Activated T-cell treated with anti-CD3 and anti-CD28 coated beads, Interleukin-2, amount 50 U/mL, for 72 hours (primary cell): Measurements from ENCODE around the gene OR1L1. TPM values are rescaled to one million over a fixed set of nuclear protein-coding genes. Genes with fewer than 3 reads are reported as not detected.

Experiments used
- ATAC-seq, 2 donors: fragments of 150-1000 bp; cut with Tn5 transposase; replicated peaks in 1 of 2; 2 replicates each; pipeline ENCODE4 v1.10.0; 2021; ENCODE audit warnings: moderate library complexity in 2 of 2, mild to moderate bottlenecking in 1 of 2
- DNase-seq, 2 donors: peaks; one replicate each; pipeline ENCODE4 v3.0.0; 2021 to 2022; ENCODE audit warnings: mixed read lengths in 1 of 2
- H3K27ac Mint-ChIP-seq: one replicate; pipeline ENCODE4 v1.8.0; 2022; ENCODE audit warnings: mild to moderate bottlenecking, moderate library complexity, mixed read lengths
- H3K27me3 Mint-ChIP-seq: one replicate; pipeline ENCODE4 v1.8.0; 2022; ENCODE audit warnings: low read depth, mixed read lengths
- H3K36me3 Mint-ChIP-seq, 2 donors: one replicate each; pipeline ENCODE4 v1.8.0; 2022; ENCODE audit warnings: mixed read lengths in 2 of 2, mild to moderate bottlenecking in 1 of 2; ENCODE audit not compliant: insufficient read depth in 2 of 2
- H3K4me1 Mint-ChIP-seq: one replicate; pipeline ENCODE4 v1.8.0; 2022; ENCODE audit warnings: low read depth, mixed read lengths
- H3K4me3 Mint-ChIP-seq, 2 donors: one replicate each; pipeline ENCODE4 v1.8.0; 2022; ENCODE audit warnings: mild to moderate bottlenecking in 2 of 2, mixed read lengths in 2 of 2, moderate library complexity in 2 of 2
- H3K9me3 Mint-ChIP-seq, 2 donors: one replicate each; pipeline ENCODE4 v1.8.0; 2022; ENCODE audit warnings: mixed read lengths in 2 of 2
- total RNA-seq, 2 donors: library from RNA; stranded (reverse); gene quantifications; one replicate each; pipeline ENCODE4 v1.2.3, GENCODE V29; 2022

The OR1L1 gene
- not detected for total RNA-seq

DNA sequence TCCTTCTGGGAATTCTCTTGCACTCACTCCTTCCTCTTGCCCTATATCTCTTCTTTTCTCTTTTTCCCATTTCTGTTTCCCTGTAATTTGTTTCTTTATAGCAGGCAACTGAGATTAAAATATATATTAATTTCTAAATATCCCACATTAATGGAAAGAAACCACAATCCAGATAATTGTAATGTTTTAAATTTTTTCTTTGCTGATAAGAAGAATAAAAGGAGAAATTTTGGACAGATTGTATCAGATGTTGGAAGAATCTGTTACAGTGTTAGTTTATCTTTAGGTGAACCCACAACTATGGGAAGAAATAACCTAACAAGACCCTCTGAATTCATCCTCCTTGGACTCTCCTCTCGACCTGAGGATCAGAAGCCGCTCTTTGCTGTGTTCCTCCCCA, at the start of gene OR1L1:
TSS of gene OR1L1 (plus strand) at position 301 of the 400 bp plus-strand sequence. CDS start at position 301, 0 bp downstream.
- no peak within 1 kb of the TSS for H3K27ac Mint-ChIP-seq

GRCh38 chr9:122614362-122614761, 47.2 kb upstream of the OR1L1 start, which contains the start of gene OR1Q1:
TSS of gene OR1Q1 (plus strand) at chr9:122614738. CDS start at chr9:122614738, 0 bp downstream.
- no peaks in the 10 kb centered on the region for H3K36me3 Mint-ChIP-seq
- no peak within 1 kb of the TSS for H3K27ac Mint-ChIP-seq
- peaks cover 0 to 2% of the 10 kb centered on the region in 2 donors for H3K9me3 Mint-ChIP-seq
- H3K4me3 Mint-ChIP-seq, result no peak within 1 kb of the TSS
- no peaks in the 10 kb centered on the region for H3K4me1 Mint-ChIP-seq
- DNase-seq (no peak), ATAC-seq (no peak)
- peaks cover 18% of the 10 kb centered on the region for H3K27me3 Mint-ChIP-seq

More for the DNA sequence above, at the start of gene OR1L1:
- DNase-seq, result no peak
- no peak for ATAC-seq
- Mint-ChIP-seq H3K4me3 (no peak within 1 kb of the TSS), H3K27me3 (peaks cover 11% of the 10 kb centered on the region), H3K36me3 (no peaks in the 10 kb centered on the region), H3K4me1 (no peaks in the 10 kb centered on the region), H3K9me3 (peaks cover 3% of the 10 kb centered on the region in 2 donors)

GRCh38 chr9:122619996-122620395, 41.5 kb upstream of the OR1L1 start:
- DNase-seq (no peak), ATAC-seq (no peak)
- peaks cover 17% of the 10 kb centered on the region for H3K27me3 Mint-ChIP-seq
- no peak overlapping the region for H3K4me3 Mint-ChIP-seq
- no peaks in the 10 kb centered on the region for H3K4me1 Mint-ChIP-seq
- H3K9me3 Mint-ChIP-seq, result peaks cover 0 to 2% of the 10 kb centered on the region in 2 donors
- H3K36me3 Mint-ChIP-seq, result no peaks in the 10 kb centered on the region
- H3K27ac Mint-ChIP-seq, result no peak overlapping the region

- H3K27me3 Mint-ChIP-seq, result peaks cover 7% of the 10 kb centered on the region
- ATAC-seq (no peak), DNase-seq (no peak)
- H3K27ac Mint-ChIP-seq, result no peak overlapping the region
- no peak overlapping the region for H3K4me3 Mint-ChIP-seq
- H3K36me3 Mint-ChIP-seq, result peaks cover 0 to 4% of the 10 kb centered on the region in 2 donors
- no peaks in the 10 kb centered on the region for H3K4me1 Mint-ChIP-seq
- peaks cover 4 to 10% of the 10 kb centered on the region in 2 donors for H3K9me3 Mint-ChIP-seq
Observed at GRCh38 chr9:122642226-122642625, 19.3 kb upstream of the OR1L1 start.

DNA sequence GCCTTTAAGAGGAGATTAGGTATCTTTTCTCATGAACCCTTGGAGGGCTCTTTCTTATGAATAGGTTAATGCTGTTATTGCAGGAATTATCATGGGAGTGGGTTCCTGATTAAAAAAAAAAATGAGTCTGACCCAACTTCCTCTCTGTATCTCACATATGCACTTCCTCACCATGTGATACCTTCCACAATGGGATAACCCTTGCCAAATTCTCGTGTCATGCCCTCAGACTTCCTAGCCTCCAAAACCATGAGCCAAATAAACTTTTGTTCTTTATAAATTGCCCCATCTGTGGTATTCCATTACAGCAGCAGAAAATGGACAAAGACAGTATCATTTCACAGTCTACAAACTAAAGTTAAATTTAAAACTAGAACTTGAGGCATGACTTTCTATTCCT, 5.1 kb upstream of the OR1L1 start:
- DNase-seq, result no peak
- ATAC-seq, result no peak
- H3K27ac Mint-ChIP-seq, result no peak overlapping the region
- no peaks in the 10 kb centered on the region for H3K27me3 Mint-ChIP-seq
- H3K9me3 Mint-ChIP-seq, result no peaks in the 10 kb centered on the region
- H3K4me3 Mint-ChIP-seq, result no peak overlapping the region
- H3K36me3 Mint-ChIP-seq, result no peaks in the 10 kb centered on the region
- H3K4me1 Mint-ChIP-seq, result no peaks in the 10 kb centered on the region

- no peak within 1 kb of the TSS for H3K27ac Mint-ChIP-seq
- ATAC-seq, result no peak
- no peak for DNase-seq
- H3K36me3 Mint-ChIP-seq, result no peaks in the 10 kb centered on the region
- H3K9me3 Mint-ChIP-seq, result no peaks in the 10 kb centered on the region
- no peaks in the 10 kb centered on the region for H3K27me3 Mint-ChIP-seq
- H3K4me1 Mint-ChIP-seq, result no peaks in the 10 kb centered on the region
- H3K4me3 Mint-ChIP-seq, result no peak within 1 kb of the TSS
Observed at GRCh38 chr9:122657527-122657926, 4.0 kb upstream of the OR1L1 start, which contains the start of gene OR1B1. TSS of gene OR1B1 (minus strand) at chr9:122657627.

- Mint-ChIP-seq H3K27me3 (peaks cover 5% of the 10 kb centered on the region), H3K36me3 (no peaks in the 10 kb centered on the region), H3K9me3 (peaks cover 10% of the 10 kb centered on the region in 2 donors), H3K27ac (no peak overlapping the region), H3K4me1 (no peaks in the 10 kb centered on the region), H3K4me3 (no peak overlapping the region)
- ATAC-seq, result no peak
- no peak for DNase-seq
Observed at GRCh38 chr9:122672481-122672880, 11.0 kb downstream of the OR1L1 start.

DNA sequence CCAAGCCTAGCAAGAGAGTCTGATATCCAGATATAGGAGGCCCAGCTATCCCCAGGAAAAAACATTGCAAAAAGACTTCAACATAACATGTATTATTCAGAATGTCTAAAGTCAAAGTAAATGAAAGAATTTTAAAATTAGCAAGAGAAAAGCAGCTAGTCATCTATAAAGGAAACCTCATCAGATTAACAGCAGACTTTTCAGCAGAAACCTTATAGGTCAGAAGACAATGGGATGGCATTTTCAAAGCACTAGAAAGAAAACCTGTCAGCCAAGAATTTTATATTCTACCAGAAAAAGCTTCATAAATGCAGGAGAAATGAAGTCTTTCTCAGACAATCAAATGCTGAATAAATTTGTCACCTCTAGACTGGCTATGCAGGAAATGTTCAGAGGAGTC, 23.3 kb downstream of the OR1L1 start:
- Mint-ChIP-seq H3K9me3 (peaks cover 6 to 11% of the 10 kb centered on the region in 2 donors), H3K27ac (no peak overlapping the region)
- no peak for ATAC-seq

GRCh38 chr9:122695696-122696095, 34.2 kb downstream of the OR1L1 start:
- ATAC-seq, result no peak
- peaks cover 1 to 2% of the 10 kb centered on the region in 2 donors for H3K36me3 Mint-ChIP-seq

More for the DNA sequence above, 23.3 kb downstream of the OR1L1 start:
- Mint-ChIP-seq H3K36me3 (peaks cover 1 to 9% of the 10 kb centered on the region in 2 donors), H3K4me1 (no peaks in the 10 kb centered on the region), H3K27me3 (no peaks in the 10 kb centered on the region), H3K4me3 (no peak overlapping the region)
- no peak for DNase-seq

More at GRCh38 chr9:122695696-122696095, 34.2 kb downstream of the OR1L1 start:
- H3K9me3 Mint-ChIP-seq, result peaks cover 5 to 8% of the 10 kb centered on the region in 2 donors
- no peaks in the 10 kb centered on the region for H3K4me1 Mint-ChIP-seq
- no peaks in the 10 kb centered on the region for H3K27me3 Mint-ChIP-seq
- DNase-seq, result no peak
- H3K27ac Mint-ChIP-seq, result peak overlapping the region; percentile 44
- no peak overlapping the region for H3K4me3 Mint-ChIP-seq

Other genes with a start within 250 kb of the OR1L1 start
- gene OR1J1, start 183.8 kb upstream of the OR1L1 start, total RNA-seq, result not detected
- not detected for gene OR1J2, start 150.9 kb upstream of the OR1L1 start, total RNA-seq
- gene OR1J4, start 142.6 kb upstream of the OR1L1 start, total RNA-seq, result under 1 TPM in 1 of 2 donors, not detected in 1; 0.26 TPM
- not detected for gene OR1N1, start 134.4 kb upstream of the OR1L1 start, total RNA-seq
- gene OR1N2, start 108.6 kb upstream of the OR1L1 start, total RNA-seq, result not detected
- gene OR1L8, start 78.3 kb upstream of the OR1L1 start, total RNA-seq, result not detected
- under 1 TPM in 1 of 2 donors, not detected in 1; 0.26 TPM for gene OR1Q1, start 47.0 kb upstream of the OR1L1 start, total RNA-seq
- not detected for gene OR1B1, start 4.1 kb upstream of the OR1L1 start, total RNA-seq
- not detected for gene OR1L3, start 13.4 kb downstream of the OR1L1 start, total RNA-seq
- gene OR1L4, start 62.3 kb downstream of the OR1L1 start, total RNA-seq, result not detected
- not detected for gene OR1L6, start 80.6 kb downstream of the OR1L1 start, total RNA-seq
- gene OR5C1, start 127.2 kb downstream of the OR1L1 start, total RNA-seq, result not detected
- gene OR1K1, start 138.4 kb downstream of the OR1L1 start, total RNA-seq, result not detected
- 10 to 100 TPM; 14.2 to 18.7 TPM for gene PDCL, start 166.9 kb downstream of the OR1L1 start, total RNA-seq
- gene RC3H2, start 243.6 kb downstream of the OR1L1 start, total RNA-seq, result 10 to 100 TPM; 33.7 to 35.6 TPM